Activated CD8-positive, alpha-beta memory T cell treated with anti-CD3 and anti-CD28 coated beads, Interleukin-2, amount 50 U/mL, for 24 hours (primary cell): ENCODE measurements around the gene EPB41L1.

ENCODE experiments used
- DNase-seq: peaks from one replicate; pipeline ENCODE4 v3.0.0-alpha.2; 2020; ENCODE audit errors: extremely low read depth

The EPB41L1 gene

GRCh38 chr20:36154700-36155628, at the start of gene EPB41L1:
Gene EPB41L1, plus strand, starts transcription at chr20:36154740. Its CDS starts 19,038 bp downstream, at chr20:36173778.
- no peak for DNase-seq

- no peak for DNase-seq
Observed at GRCh38 chr20:36104856-36105255, 49.7 kb upstream of the EPB41L1 start.

- DNase-seq: no peak
Observed at GRCh38 chr20:36105711-36106226, 48.8 kb upstream of the EPB41L1 start.

- no peak for DNase-seq
Observed at GRCh38 chr20:36106606-36107005, 47.9 kb upstream of the EPB41L1 start.

GRCh38 chr20:36107881-36108280, 46.7 kb upstream of the EPB41L1 start:
- no peak for DNase-seq

- no peak for DNase-seq
Observed at GRCh38 chr20:36109251-36109947, 45.1 kb upstream of the EPB41L1 start.

- DNase-seq: no peak
Observed at GRCh38 chr20:36110994-36111393, 43.5 kb upstream of the EPB41L1 start.

GRCh38 chr20:36112112-36112511, 42.4 kb upstream of the EPB41L1 start:
- DNase-seq: no peak

- DNase-seq: no peak
Observed at GRCh38 chr20:36113036-36113435, 41.5 kb upstream of the EPB41L1 start.

- no peak for DNase-seq
Observed at GRCh38 chr20:36113566-36114250, 40.8 kb upstream of the EPB41L1 start.

- DNase-seq: no peak
Observed at GRCh38 chr20:36114707-36115106, 39.8 kb upstream of the EPB41L1 start.

- no peak for DNase-seq
Observed at GRCh38 chr20:36115925-36116324, 38.6 kb upstream of the EPB41L1 start.

GRCh38 chr20:36116807-36117441, 37.6 kb upstream of the EPB41L1 start:
- no peak for DNase-seq

- no peak for DNase-seq
Observed at GRCh38 chr20:36117638-36118037, 36.9 kb upstream of the EPB41L1 start.

GRCh38 chr20:36118371-36118770, 36.2 kb upstream of the EPB41L1 start:
- no peak for DNase-seq

GRCh38 chr20:36119537-36119936, 35.0 kb upstream of the EPB41L1 start:
- no peak for DNase-seq

GRCh38 chr20:36120241-36120640, 34.3 kb upstream of the EPB41L1 start:
- DNase-seq: no peak

- DNase-seq: no peak
Observed at GRCh38 chr20:36120991-36121390, 33.5 kb upstream of the EPB41L1 start.

- no peak for DNase-seq
Observed at GRCh38 chr20:36121981-36122930, 32.3 kb upstream of the EPB41L1 start.

GRCh38 chr20:36122931-36123288, 31.6 kb upstream of the EPB41L1 start:
- no peak for DNase-seq

- DNase-seq: no peak
Observed at GRCh38 chr20:36125097-36125496, 29.4 kb upstream of the EPB41L1 start.
